ENCODE measurements around the gene PMPCB.

The PMPCB gene

DNA sequence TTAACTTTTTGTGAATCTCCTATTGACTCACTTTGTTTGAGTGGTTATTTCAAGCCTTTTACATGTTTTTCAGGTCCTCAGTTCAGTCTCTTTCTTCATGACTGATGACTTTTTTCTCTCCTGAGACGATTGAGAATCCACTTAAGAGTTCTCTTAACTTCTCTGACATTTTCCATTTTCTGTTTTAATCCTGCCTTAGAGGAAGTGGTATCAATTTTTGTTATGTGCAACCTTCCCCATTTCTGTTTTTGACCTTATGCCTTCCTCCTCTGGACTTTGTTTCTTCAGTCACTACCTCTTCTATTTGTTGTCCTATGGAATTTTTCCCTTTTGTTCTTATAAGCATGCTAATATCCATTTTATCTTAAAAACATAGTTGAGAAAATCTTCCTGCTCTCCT, 52.6 kb downstream of the PMPCB start:
- H3K4me3 ChIP-seq (ENCODE audit: extremely low read depth, insufficient read depth, low read length, poor library complexity, severe bottlenecking), result no peak overlapping the region
- H3K36me3 ChIP-seq (ENCODE audit: control insufficient read depth, insufficient read depth, low read length), result peaks cover 30% of the 10 kb centered on the region
- peaks cover 3% of the 10 kb centered on the region for H3K4me1 ChIP-seq (ENCODE audit: control insufficient read depth, insufficient read depth, low read length, poor library complexity, severe bottlenecking)
- no CpG with 5 or more reads among the region's 1 CpG for WGBS, 2 experiments (ENCODE audit: insufficient coverage in 2 of 2)
- no peaks in the 10 kb centered on the region for H3K9me3 ChIP-seq (ENCODE audit: control insufficient read depth, low read length)
- no peak overlapping the region for H3K27ac ChIP-seq (ENCODE audit: low read depth, low read length, severe bottlenecking)

Measured in mesodermal cell (in vitro differentiated cells).